Mucosa of stomach (tissue), 1 donor: Measurements from ENCODE around the gene TNNI3K.

ENCODE experiments used
- H3K27me3 ChIP-seq: one replicate; pipeline ENCODE4 v1.7.0; 2013; ENCODE audit warnings: mild to moderate bottlenecking, low read length; ENCODE audit not compliant: control insufficient read depth, insufficient read depth
- H3K36me3 ChIP-seq: one replicate; pipeline ENCODE4 v1.7.0; 2013; ENCODE audit warnings: low read length; ENCODE audit not compliant: control insufficient read depth, insufficient read depth
- H3K4me1 ChIP-seq: one replicate; pipeline ENCODE4 v1.7.0; 2013; ENCODE audit warnings: mild to moderate bottlenecking, low read length; ENCODE audit not compliant: control insufficient read depth, insufficient read depth
- H3K4me3 ChIP-seq: one replicate; pipeline ENCODE4 v1.7.0; 2013; ENCODE audit warnings: low read length
- H3K9ac ChIP-seq: one replicate; pipeline ENCODE4 v1.7.0; 2013; ENCODE audit warnings: mild to moderate bottlenecking, low read length, moderate library complexity
- H3K9me3 ChIP-seq: one replicate; pipeline ENCODE4 v1.7.0; 2013; ENCODE audit warnings: mild to moderate bottlenecking, low read length, moderate library complexity; ENCODE audit not compliant: control insufficient read depth
- donor health status: Pancreatic carcinoma.

TNNI3K gene

GRCh38 chr1:74513411-74514300 is 278.5 kb downstream of the TNNI3K start:
- Histone ChIP-seq H3K36me3 (no peaks in the 10 kb centered on the region), H3K9ac (no peak overlapping the region), H3K4me3 (no peak overlapping the region), H3K9me3 (no peaks in the 10 kb centered on the region), H3K27me3 (no peaks in the 10 kb centered on the region), H3K4me1 (no peaks in the 10 kb centered on the region)

- Histone ChIP-seq H3K9me3 (no peaks in the 10 kb centered on the region), H3K27me3 (no peaks in the 10 kb centered on the region), H3K9ac (no peak overlapping the region), H3K4me1 (no peaks in the 10 kb centered on the region), H3K36me3 (no peaks in the 10 kb centered on the region), H3K4me3 (no peak overlapping the region)
Measured at GRCh38 chr1:74517599-74518051, 282.4 kb downstream of the TNNI3K start.

GRCh38 chr1:74522148-74522547 is 287.0 kb downstream of the TNNI3K start:
- H3K9me3 ChIP-seq, result no peaks in the 10 kb centered on the region
- no peak overlapping the region for H3K4me3 ChIP-seq
- H3K4me1 ChIP-seq, result no peaks in the 10 kb centered on the region
- H3K27me3 ChIP-seq, result no peaks in the 10 kb centered on the region
- H3K36me3 ChIP-seq, result no peaks in the 10 kb centered on the region
- H3K9ac ChIP-seq, result no peak overlapping the region

- Histone ChIP-seq H3K9me3 (no peaks in the 10 kb centered on the region), H3K9ac (no peak overlapping the region), H3K27me3 (no peaks in the 10 kb centered on the region), H3K4me1 (no peaks in the 10 kb centered on the region), H3K4me3 (no peak overlapping the region), H3K36me3 (no peaks in the 10 kb centered on the region)
Measured at GRCh38 chr1:74523873-74524480, 288.8 kb downstream of the TNNI3K start.

- no peak overlapping the region for H3K4me3 ChIP-seq
- no peaks in the 10 kb centered on the region for H3K27me3 ChIP-seq
- no peaks in the 10 kb centered on the region for H3K4me1 ChIP-seq
- no peaks in the 10 kb centered on the region for H3K9me3 ChIP-seq
- H3K36me3 ChIP-seq, result no peaks in the 10 kb centered on the region
- no peak overlapping the region for H3K9ac ChIP-seq
Measured at GRCh38 chr1:74526708-74527107, 291.5 kb downstream of the TNNI3K start.

- Histone ChIP-seq H3K9me3 (no peaks in the 10 kb centered on the region), H3K4me1 (no peaks in the 10 kb centered on the region), H3K9ac (no peak overlapping the region), H3K27me3 (no peaks in the 10 kb centered on the region), H3K36me3 (no peaks in the 10 kb centered on the region), H3K4me3 (no peak overlapping the region)
Measured at GRCh38 chr1:74528123-74528522, 292.9 kb downstream of the TNNI3K start.

GRCh38 chr1:74530892-74531291 is 295.7 kb downstream of the TNNI3K start:
- no peaks in the 10 kb centered on the region for H3K9me3 ChIP-seq
- H3K36me3 ChIP-seq, result no peaks in the 10 kb centered on the region
- no peaks in the 10 kb centered on the region for H3K27me3 ChIP-seq
- H3K4me1 ChIP-seq, result no peaks in the 10 kb centered on the region
- no peak overlapping the region for H3K4me3 ChIP-seq
- no peak overlapping the region for H3K9ac ChIP-seq

GRCh38 chr1:74531796-74532195 is 296.6 kb downstream of the TNNI3K start:
- Histone ChIP-seq H3K27me3 (no peaks in the 10 kb centered on the region), H3K36me3 (no peaks in the 10 kb centered on the region), H3K9me3 (no peaks in the 10 kb centered on the region), H3K4me1 (no peaks in the 10 kb centered on the region), H3K4me3 (no peak overlapping the region), H3K9ac (no peak overlapping the region)

GRCh38 chr1:74534241-74534640 is 299.1 kb downstream of the TNNI3K start:
- Histone ChIP-seq H3K9ac (no peak overlapping the region), H3K4me3 (no peak overlapping the region), H3K27me3 (no peaks in the 10 kb centered on the region), H3K9me3 (no peaks in the 10 kb centered on the region), H3K36me3 (no peaks in the 10 kb centered on the region), H3K4me1 (no peaks in the 10 kb centered on the region)

- H3K36me3 ChIP-seq, result no peaks in the 10 kb centered on the region
- H3K9me3 ChIP-seq, result no peaks in the 10 kb centered on the region
- no peak overlapping the region for H3K4me3 ChIP-seq
- H3K27me3 ChIP-seq, result no peaks in the 10 kb centered on the region
- no peak overlapping the region for H3K9ac ChIP-seq
- no peaks in the 10 kb centered on the region for H3K4me1 ChIP-seq
Measured at GRCh38 chr1:74545821-74546220, 310.6 kb downstream of the TNNI3K start.

- no peaks in the 10 kb centered on the region for H3K27me3 ChIP-seq
- no peak overlapping the region for H3K4me3 ChIP-seq
- H3K9me3 ChIP-seq, result no peaks in the 10 kb centered on the region
- H3K9ac ChIP-seq, result no peak overlapping the region
- no peaks in the 10 kb centered on the region for H3K4me1 ChIP-seq
- H3K36me3 ChIP-seq, result no peaks in the 10 kb centered on the region
Measured at GRCh38 chr1:74548961-74549750, 314.0 kb downstream of the TNNI3K start.

- Histone ChIP-seq H3K36me3 (no peaks in the 10 kb centered on the region), H3K9ac (no peak overlapping the region), H3K4me3 (no peak overlapping the region), H3K27me3 (no peaks in the 10 kb centered on the region), H3K4me1 (no peaks in the 10 kb centered on the region), H3K9me3 (no peaks in the 10 kb centered on the region)
Measured at GRCh38 chr1:74549932-74550331, 314.7 kb downstream of the TNNI3K start.
